Measurements from ENCODE around the gene ABI2. TPM values are rescaled to one million over a fixed set of nuclear protein-coding genes. Genes with fewer than 3 reads are reported as not detected.

ABI2 gene
- total RNA-seq, 1 experiment from 2014 or later: 141 TPM

- Histone ChIP-seq H3K23me2 (ENCODE audit: insufficient read length, low read depth, low read length, poor library complexity, severe bottlenecking) (no peaks in the 10 kb centered on the region), H3K23ac (ENCODE audit: insufficient read length, low read depth, low read length) (no peak overlapping the region), H2BK15ac (ENCODE audit: low read depth, low read length) (no peak overlapping the region), H3K27me3 (ENCODE audit: insufficient read depth, low read length) (no peaks in the 10 kb centered on the region), H3T11ph (ENCODE audit: low read length) (no peak overlapping the region), H2AK5ac (ENCODE audit: insufficient read length, low read length) (no peak overlapping the region), H3K56ac (ENCODE audit: insufficient read length, low read depth, low read length) (no peak overlapping the region), H3K14ac (ENCODE audit: insufficient read depth, low read length) (no peak overlapping the region), H2BK20ac (ENCODE audit: low read depth, low read length, poor library complexity, severe bottlenecking) (no peak overlapping the region), H2BK120ac (ENCODE audit: low read depth, low read length, poor library complexity, severe bottlenecking) (no peak overlapping the region), H2AFZ (ENCODE audit: low read length) (no peak overlapping the region), H3K4me1 (ENCODE audit: insufficient read depth, low read length) (no peaks in the 10 kb centered on the region), H4K5ac (ENCODE audit: insufficient read length, low read depth, low read length) (no peak overlapping the region), H3K79me1 (ENCODE audit: insufficient read depth, low read depth, low read length, poor library complexity, severe bottlenecking) (peaks cover 4% of the 10 kb centered on the region), H4K20me1 (ENCODE audit: control insufficient read depth, insufficient read depth, insufficient read length) (no peaks in the 10 kb centered on the region), H4K8ac (replicated peaks; ENCODE audit: insufficient read length, low read depth, low read length) (no peak overlapping the region), H3K79me2 (ENCODE audit: insufficient read depth, low read length) (peaks cover 10% of the 10 kb centered on the region; the same call in 1 of the 2 replicates), H3K18ac (ENCODE audit: insufficient read length, low read depth, low read length) (no peak overlapping the region), H3K9me3 (ENCODE audit: control insufficient read depth, low read depth, low read length) (no peaks in the 10 kb centered on the region), H3K27ac (ENCODE audit: insufficient read length, low read depth, low read length) (no peak overlapping the region), H2BK5ac (ENCODE audit: insufficient read length, low read length) (no peak overlapping the region), H3K4ac (ENCODE audit: low read depth, low read length) (no peak overlapping the region), H3K4me2 (ENCODE audit: insufficient read depth, insufficient read length, low read length) (no peak overlapping the region), H3K9ac (ENCODE audit: extremely low read depth, insufficient read length, low read length) (no peak overlapping the region), H2BK12ac (ENCODE audit: insufficient read length, low read depth, low read length) (no peak overlapping the region), H4K91ac (ENCODE audit: insufficient read length, low read depth, low read length) (no peak overlapping the region)
- no peak for TF ChIP-seq CTCF (conservative IDR thresholded peaks at IDR 0.05)
- no peaks in the 10 kb centered on the region for H3K27me3 Mint-ChIP-seq (ENCODE audit: low read depth)
- H3K9me3 Mint-ChIP-seq: peaks cover 0 to 11% of the 10 kb centered on the region in 2 experiments; a peak in 3 of 5 replicates
- no peak overlapping the region; a peak in 1 of 7 replicates for H3K27ac Mint-ChIP-seq
- peaks cover 8 to 14% of the 10 kb centered on the region in 2 experiments; a peak in 3 of 4 replicates for H3K4me1 Mint-ChIP-seq
- peaks cover 19 to 22% (median 22%) of the 10 kb centered on the region in 3 experiments for H3K36me3 Mint-ChIP-seq (ENCODE audit: insufficient read depth in 1 of 3, low read depth in 3 of 3)
- WGBS (ENCODE audit: extremely low coverage, insufficient read length, low lambda C conversion rate): no CpG with 5 or more reads among the region's 1 CpG
- H3K4me3 Mint-ChIP-seq: no peak overlapping the region
- DNase-seq: no peak
Measured at GRCh38 chr2:203359450-203359849, 31.3 kb downstream of the ABI2 start.
